ENCODE measurements around the gene MAGI2.
"Not testable (repeated sequence)": the region's sequence is repeated elsewhere in the genome, so short reads cannot be mapped to it uniquely, and the experiment has no call there.

The MAGI2 gene

GRCh38 chr7:79137942-79138341 lies 315.5 kb downstream of the MAGI2 start:
- no peak for FAIRE-seq

- FAIRE-seq: no peak
These were observed 320.5 kb downstream of the MAGI2 start for GRCh38 chr7:79132844-79133451.

- FAIRE-seq: no peak
These were observed 322.8 kb downstream of the MAGI2 start for GRCh38 chr7:79130715-79131114.

- no peak for FAIRE-seq
These were observed 329.1 kb downstream of the MAGI2 start for GRCh38 chr7:79124331-79124730.

GRCh38 chr7:79118143-79118542 lies 335.3 kb downstream of the MAGI2 start:
- FAIRE-seq: no peak

- FAIRE-seq: no peak
These were observed 357.1 kb downstream of the MAGI2 start for GRCh38 chr7:79096361-79096805.

GRCh38 chr7:79093421-79093820 lies 360.0 kb downstream of the MAGI2 start:
- FAIRE-seq: no peak

- FAIRE-seq: no peak
These were observed 361.8 kb downstream of the MAGI2 start for GRCh38 chr7:79091661-79092060.

- FAIRE-seq: no peak
These were observed 362.5 kb downstream of the MAGI2 start for GRCh38 chr7:79091011-79091410.

- FAIRE-seq: no peak
These were observed 362.9 kb downstream of the MAGI2 start for GRCh38 chr7:79090543-79090942.

GRCh38 chr7:79084423-79084822 lies 369.0 kb downstream of the MAGI2 start:
- no peak for FAIRE-seq

- FAIRE-seq: no peak
These were observed 373.4 kb downstream of the MAGI2 start for GRCh38 chr7:79079919-79080554.

GRCh38 chr7:79078273-79078672 lies 375.2 kb downstream of the MAGI2 start:
- no peak for FAIRE-seq

- FAIRE-seq: not testable (repeated sequence)
These were observed 382.3 kb downstream of the MAGI2 start for GRCh38 chr7:79071187-79071586.

- no peak for FAIRE-seq
These were observed 389.2 kb downstream of the MAGI2 start for GRCh38 chr7:79064187-79064823.

- no peak for FAIRE-seq
These were observed 390.3 kb downstream of the MAGI2 start for GRCh38 chr7:79063019-79063698.

GRCh38 chr7:79060498-79060897 lies 393.0 kb downstream of the MAGI2 start:
- no peak for FAIRE-seq

GRCh38 chr7:79055722-79056415 lies 397.6 kb downstream of the MAGI2 start:
- no peak for FAIRE-seq

- FAIRE-seq: no peak
These were observed 401.6 kb downstream of the MAGI2 start for GRCh38 chr7:79051915-79052314.

- FAIRE-seq: no peak
These were observed 402.9 kb downstream of the MAGI2 start for GRCh38 chr7:79050603-79051002.

GRCh38 chr7:79046061-79046460 lies 407.4 kb downstream of the MAGI2 start:
- no peak for FAIRE-seq

GRCh38 chr7:79037001-79037400 lies 416.5 kb downstream of the MAGI2 start:
- FAIRE-seq: no peak

- FAIRE-seq: no peak
These were observed 417.1 kb downstream of the MAGI2 start for GRCh38 chr7:79036356-79036755.

Data from colon (tissue), 2 donors.